ENCODE measurements around the gene CNEP1R1.

DNA sequence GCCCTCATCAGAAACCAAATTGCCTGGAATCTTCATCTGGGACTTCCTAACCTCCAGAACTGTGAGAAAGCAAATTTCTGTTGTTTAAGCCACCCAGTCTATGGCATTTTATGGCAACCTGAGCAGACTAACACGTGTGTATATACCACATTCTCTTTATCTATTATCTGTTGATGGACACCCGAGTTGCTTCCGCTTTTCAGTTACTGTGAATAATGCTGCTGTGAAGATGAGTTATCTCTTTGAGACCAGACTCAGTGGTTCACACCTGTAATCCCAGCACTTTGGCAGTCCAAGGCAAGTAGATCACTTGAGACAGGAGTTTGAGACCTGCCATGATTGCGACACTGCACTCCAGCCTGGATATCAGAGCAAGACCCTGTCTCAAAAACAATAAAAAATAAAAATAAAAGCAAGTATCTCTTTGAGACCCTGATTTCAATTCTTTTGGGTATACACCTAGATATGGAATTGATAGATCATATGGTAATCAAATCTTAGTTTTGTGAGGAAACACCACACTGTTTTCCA is 27.2 kb upstream of the CNEP1R1 start:
- TF ChIP-seq CTCF (conservative IDR thresholded peaks at IDR 0.05 in 1 of 2, IDR thresholded peaks at IDR 0.05 in 1 of 2; ENCODE audit: low read depth in 1 of 2, low read length in 2 of 2) (no peak), EZH2 (IDR thresholded peaks at IDR 0.05; ENCODE audit: low read length, missing control alignments) (no peak)

All from fibroblast of lung (primary cell).